HG02763 (cell line): ENCODE data around the gene MIDN.

Source experiments
- ATAC-seq: cut with Tn5 transposase; IDR thresholded peaks from one replicate; pipeline ENCODE4 v1.9.1; 2021; ENCODE audit warnings: mild to moderate bottlenecking, moderate library complexity; ENCODE audit not compliant: unreplicated experiment

The MIDN gene

GRCh38 chr19:1220976-1221903, 27.1 kb upstream of the MIDN start:
- no peak for ATAC-seq

GRCh38 chr19:1221904-1222255, 26.5 kb upstream of the MIDN start:
- no peak for ATAC-seq

- ATAC-seq = no peak
These were observed 26.0 kb upstream of the MIDN start for GRCh38 chr19:1222394-1222793.

DNA sequence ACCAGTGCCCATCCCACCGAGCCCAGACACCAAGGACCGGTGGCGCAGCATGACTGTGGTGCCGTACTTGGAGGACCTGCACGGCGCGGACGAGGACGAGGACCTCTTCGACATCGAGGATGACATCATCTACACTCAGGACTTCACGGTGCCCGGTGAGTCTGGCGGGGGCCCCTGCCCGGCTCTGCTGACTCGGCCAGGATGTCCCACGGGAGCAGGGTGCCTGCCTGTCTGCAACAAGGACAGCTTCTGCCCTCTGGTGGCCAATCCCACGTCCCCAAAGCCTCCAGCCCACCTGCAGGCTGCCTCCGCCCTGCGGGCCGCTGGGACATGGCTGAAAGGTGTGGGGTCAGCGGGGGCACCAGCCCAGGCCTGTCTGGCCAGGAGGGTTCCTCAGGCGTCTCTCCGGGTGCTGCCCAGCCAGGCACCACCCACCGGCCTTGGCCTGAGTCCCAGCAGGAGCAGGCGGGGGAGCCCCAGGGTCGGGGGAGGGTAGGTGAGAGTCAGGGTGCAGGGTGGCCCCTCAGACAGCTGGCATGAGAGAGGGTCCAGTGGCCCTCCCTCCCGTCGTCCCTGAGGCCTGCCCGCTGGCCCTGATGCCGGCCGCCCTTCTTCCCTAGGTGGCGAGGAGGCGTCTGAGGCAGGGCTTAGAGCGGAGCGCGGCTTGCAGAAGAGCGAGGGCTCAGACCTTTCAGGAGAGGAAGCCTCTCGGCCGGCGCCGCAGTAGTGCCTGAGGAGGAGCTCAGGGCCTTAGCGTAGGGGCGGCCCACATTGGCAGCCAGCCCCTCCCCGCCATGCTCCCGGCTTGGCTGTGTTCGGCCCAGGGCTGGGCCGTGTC, 25.1 kb upstream of the MIDN start:
- no peak for ATAC-seq

GRCh38 chr19:1224047-1224825, 24.1 kb upstream of the MIDN start:
- ATAC-seq = no peak

DNA sequence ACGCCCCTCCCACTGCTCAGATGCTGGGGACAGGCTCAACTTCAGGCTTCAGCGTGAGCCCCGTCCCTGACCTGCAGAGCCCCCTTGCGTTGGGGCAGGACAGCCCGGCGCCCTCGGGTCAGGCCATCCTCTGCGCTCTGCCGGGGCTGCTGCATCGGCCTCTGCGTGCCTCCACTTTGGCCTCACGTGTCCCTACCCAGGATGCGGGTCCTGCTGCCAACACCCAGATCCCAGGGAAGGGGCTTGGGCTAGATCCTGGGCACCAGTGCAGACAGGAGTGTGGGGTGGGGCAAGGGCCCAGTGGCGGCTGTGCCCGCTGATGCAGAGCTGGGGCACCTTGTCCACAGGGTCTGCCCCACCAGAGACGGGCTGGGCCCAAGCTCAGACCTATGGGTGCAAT, 23.5 kb upstream of the MIDN start:
- no peak for ATAC-seq

GRCh38 chr19:1225440-1226226, 22.8 kb upstream of the MIDN start:
- ATAC-seq = no peak

- ATAC-seq = no peak
These were observed 22.2 kb upstream of the MIDN start for GRCh38 chr19:1226227-1226518.

GRCh38 chr19:1226522-1227303, 21.7 kb upstream of the MIDN start:
- no peak for ATAC-seq

- ATAC-seq = no peak
These were observed 20.9 kb upstream of the MIDN start for GRCh38 chr19:1227304-1228054.

DNA sequence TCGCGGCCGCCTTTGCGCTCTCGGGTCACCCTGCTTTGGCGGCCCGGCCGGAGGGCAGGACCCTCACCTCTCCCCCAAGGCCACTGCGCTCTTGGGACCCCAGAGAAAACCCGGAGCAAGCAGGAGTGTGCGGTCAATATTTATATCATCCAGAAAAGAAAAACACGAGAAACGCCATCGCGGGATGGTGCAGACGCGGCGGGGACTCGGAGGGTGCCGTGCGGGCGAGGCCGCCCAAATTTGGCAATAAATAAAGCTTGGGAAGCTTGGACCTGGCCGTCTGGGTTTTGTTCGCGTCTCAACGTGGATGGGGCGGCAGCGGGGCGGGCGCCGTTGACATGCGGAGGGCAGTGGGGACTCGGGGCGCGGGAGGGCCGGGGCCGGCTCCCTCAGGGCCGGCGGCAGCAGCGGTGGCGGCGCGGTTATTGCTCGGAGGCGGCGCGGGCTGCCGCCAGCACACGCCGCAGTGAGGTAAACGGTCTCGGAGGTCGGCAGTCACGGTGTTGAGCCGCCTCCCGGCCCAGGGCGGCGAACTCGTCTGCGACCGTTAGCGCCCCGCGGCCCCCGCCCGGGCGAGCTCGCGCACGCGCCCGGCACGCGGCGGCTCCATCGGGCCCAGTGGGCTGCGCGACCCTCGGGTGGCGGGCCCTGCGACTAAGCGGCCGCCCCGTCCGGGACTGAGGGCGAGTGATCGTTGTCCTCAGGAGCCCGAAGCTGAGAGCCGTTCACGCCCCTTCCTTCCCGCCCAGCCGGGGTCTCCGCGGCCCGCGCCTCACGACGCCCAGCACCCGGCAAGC, 20.0 kb upstream of the MIDN start:
- ATAC-seq = no peak

- no peak for ATAC-seq
These were observed 19.1 kb upstream of the MIDN start for GRCh38 chr19:1229056-1229923.

- ATAC-seq = no peak
These were observed 18.2 kb upstream of the MIDN start for GRCh38 chr19:1229924-1230782.

DNA sequence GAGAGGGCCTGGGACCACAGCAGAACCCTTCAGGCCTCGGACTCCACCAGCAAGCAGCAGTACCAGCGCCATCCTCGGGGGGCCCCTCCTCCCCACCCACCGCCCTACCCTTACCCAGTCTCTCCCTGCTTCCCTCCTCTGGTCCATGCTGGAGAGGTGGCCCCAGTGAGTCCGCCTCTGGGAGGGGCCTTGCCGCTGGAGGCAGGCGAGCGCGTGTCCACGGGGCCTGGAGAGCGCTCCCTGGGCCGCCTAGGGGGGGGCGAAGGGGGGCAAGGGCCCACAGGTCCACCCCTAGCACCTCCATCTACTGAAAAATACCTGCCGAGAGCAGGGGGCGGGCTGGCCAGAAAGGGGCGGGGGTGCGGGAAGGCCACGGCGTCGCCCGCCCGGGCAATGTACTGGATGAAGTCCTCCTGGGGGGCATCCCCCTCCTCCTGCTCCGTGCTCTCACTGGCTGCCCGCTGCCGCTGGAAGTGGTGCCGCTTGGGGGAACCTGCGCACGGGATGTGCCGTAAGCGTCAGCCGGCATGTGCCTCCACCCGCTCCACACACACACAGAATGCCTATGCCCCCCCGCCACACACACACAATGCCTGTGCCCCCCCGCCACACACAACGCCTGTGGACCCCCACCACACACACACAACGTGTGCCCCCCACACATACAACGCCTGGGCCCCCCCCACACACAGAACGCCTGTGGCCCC, 17.4 kb upstream of the MIDN start:
- ATAC-seq = no peak

GRCh38 chr19:1231729-1232637, 16.4 kb upstream of the MIDN start:
- ATAC-seq = no peak
